HEK293 (cell line): ENCODE measurements around the gene KIF3B.

Experiments used
- SP2 ChIP-seq: fragments of 450-650 bp; formaldehyde crosslinking; IDR thresholded peaks from 2 replicates; pipeline ENCODE4 v1.5.1; 2016; ENCODE audit warnings: missing biosample characterization, missing genetic modification characterization
- ZBTB21 ChIP-seq: fragments of 450-650 bp; formaldehyde crosslinking; IDR thresholded peaks from 2 replicates; pipeline ENCODE4 v1.5.1; 2017; ENCODE audit warnings: missing biosample characterization, missing genetic modification characterization
- ZNF350 ChIP-seq: fragments of 450-650 bp; formaldehyde crosslinking; IDR thresholded peaks from 2 replicates; pipeline ENCODE4 v1.5.0; 2017; ENCODE audit warnings: missing biosample characterization, mild to moderate bottlenecking, missing genetic modification characterization
- ZNF391 ChIP-seq: fragments of 450-650 bp; formaldehyde crosslinking; IDR thresholded peaks from 2 replicates; pipeline ENCODE4 v1.5.1; 2016; ENCODE audit warnings: low read depth, missing biosample characterization, missing genetic modification characterization, borderline replicate concordance
- TF ChIP-seq, protein P1 (sequence below): fragments of 450-650 bp; formaldehyde crosslinking; IDR thresholded peaks from 2 replicates; pipeline ENCODE4 v1.5.1; 2016; ENCODE audit warnings: missing biosample characterization, missing genetic modification characterization

- TF ChIP-seq, protein P1, sequence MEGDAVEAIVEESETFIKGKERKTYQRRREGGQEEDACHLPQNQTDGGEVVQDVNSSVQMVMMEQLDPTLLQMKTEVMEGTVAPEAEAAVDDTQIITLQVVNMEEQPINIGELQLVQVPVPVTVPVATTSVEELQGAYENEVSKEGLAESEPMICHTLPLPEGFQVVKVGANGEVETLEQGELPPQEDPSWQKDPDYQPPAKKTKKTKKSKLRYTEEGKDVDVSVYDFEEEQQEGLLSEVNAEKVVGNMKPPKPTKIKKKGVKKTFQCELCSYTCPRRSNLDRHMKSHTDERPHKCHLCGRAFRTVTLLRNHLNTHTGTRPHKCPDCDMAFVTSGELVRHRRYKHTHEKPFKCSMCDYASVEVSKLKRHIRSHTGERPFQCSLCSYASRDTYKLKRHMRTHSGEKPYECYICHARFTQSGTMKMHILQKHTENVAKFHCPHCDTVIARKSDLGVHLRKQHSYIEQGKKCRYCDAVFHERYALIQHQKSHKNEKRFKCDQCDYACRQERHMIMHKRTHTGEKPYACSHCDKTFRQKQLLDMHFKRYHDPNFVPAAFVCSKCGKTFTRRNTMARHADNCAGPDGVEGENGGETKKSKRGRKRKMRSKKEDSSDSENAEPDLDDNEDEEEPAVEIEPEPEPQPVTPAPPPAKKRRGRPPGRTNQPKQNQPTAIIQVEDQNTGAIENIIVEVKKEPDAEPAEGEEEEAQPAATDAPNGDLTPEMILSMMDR (tag by site-specific recombination) = no peak
- no peak for TF ChIP-seq ZNF350 (tag by site-specific recombination)
- TF ChIP-seq ZBTB21 (tag by site-specific recombination) = no peak
- no peak for TF ChIP-seq SP2
- TF ChIP-seq ZNF391 (tag by site-specific recombination) = no peak
Measured at GRCh38 chr20:32233286-32233685, 44.2 kb upstream of the KIF3B start.
